Stimulated activated CD4-positive, alpha-beta T cell treated with anti-CD3 and anti-CD28 coated beads, Interleukin-12 subunit alpha, Interleukin-12 subunit beta, amount 100 ng/mL, for 24 hours (primary cell): ENCODE measurements around the gene NLGN4X.

Source experiments
- DNase-seq, 2 experiments: peaks; one replicate each; pipeline ENCODE4 v3.0.0-alpha.2; 2020; ENCODE audit warnings: low read depth in 2 of 2

Gene NLGN4X

DNA sequence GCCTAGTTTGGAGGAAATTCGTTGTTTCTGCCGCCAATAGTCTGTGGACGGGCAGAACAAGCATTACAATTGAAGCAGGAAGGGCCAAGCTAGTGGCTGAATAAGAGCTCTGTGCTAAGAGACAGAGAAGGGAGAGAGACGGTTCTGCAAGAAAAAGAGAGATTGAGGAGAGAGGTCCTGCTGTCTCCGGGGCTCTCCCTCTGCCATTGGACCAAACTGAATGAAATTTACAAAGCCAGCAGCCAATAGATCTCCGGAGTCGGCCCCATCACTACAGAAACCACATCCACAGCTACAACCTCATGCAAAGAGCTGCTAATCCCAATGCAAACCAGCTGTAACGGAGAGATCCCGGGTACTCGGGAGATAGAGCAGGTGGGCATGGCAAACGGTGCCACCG lies at the start of gene NLGN4X:
Gene NLGN4X, minus strand, starts transcription at position 148 of the 400 bp plus-strand sequence. CDS start 77,401 bp downstream, outside the sequence.
- DNase-seq, result no peak

DNA sequence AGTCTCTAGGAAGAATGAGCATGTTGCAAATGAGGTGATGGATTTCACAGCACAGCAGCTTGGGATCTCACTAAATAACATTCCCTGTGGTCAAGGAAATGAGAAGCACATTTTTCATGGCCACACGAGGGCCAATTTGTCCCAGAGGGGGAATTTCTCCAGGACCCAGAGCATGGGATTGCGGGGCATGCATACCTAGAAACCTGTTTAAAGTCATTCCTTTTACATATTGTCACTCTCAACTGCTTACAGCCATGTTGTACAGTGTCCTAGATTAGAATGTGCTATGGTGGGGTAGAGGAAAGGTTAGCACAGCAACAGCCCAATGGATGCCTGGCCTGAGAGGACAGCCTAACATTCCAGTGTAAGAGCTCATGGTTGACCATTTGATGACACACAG lies 37.4 kb upstream of the NLGN4X start:
- DNase-seq, result no peak

DNA sequence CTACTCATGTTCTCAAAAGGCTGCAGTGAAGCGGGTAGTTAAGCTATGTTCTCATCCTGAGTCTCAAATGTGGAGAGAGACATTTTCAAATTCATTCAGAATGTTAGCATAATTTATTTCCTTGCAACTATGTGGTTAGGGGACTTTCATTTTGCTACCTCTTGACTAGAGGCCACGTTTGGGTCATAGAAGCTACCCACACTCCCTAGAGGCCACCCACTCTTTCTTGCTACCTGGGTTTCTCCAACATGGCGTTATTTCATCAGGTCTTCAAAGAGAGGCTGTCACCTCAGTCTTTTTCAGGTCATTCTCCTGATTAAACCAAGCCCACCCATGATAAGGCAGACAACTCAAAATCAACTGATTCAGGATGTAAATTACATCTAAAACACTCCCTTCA lies 34.3 kb upstream of the NLGN4X start:
- no peak for DNase-seq

DNA sequence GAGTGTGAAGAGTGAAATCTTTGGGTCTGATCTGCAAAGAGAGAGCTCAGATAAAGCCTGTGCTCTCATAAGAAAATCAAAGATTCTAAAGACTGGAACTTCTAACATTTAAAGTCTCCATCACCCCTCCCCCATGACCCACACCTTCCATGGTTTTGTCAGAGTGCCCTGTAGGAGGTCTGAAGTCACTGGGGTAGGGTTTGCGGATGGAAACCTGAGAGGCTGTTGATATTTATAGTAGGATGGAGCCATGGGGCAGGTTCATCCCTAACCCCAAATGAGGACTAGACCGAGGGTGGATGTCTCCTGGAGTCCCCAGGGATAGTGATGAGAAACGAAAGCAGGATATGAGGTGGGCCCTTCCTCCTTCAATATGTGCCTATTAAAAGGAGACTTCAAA lies 28.4 kb upstream of the NLGN4X start:
- no peak for DNase-seq

DNA sequence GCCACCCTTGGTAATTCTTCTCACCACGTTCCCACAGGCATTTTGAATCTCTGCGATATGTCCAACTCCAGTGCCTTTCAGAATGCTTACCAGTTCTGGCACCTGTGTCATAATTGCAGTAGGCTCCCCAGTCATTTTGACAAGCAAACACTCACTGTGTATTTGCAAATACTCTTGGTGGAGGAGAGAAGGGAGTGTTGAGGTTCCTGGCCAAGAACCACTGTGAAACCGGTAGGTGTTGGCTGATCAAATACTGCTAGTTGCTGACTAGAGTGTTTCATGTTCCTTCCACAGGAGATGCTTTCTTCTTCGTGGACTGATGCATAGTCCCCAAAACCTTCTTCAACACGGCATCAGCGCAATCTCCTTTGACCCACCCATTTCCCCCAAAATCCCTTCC lies 16.0 kb upstream of the NLGN4X start:
- DNase-seq, result no peak

DNA sequence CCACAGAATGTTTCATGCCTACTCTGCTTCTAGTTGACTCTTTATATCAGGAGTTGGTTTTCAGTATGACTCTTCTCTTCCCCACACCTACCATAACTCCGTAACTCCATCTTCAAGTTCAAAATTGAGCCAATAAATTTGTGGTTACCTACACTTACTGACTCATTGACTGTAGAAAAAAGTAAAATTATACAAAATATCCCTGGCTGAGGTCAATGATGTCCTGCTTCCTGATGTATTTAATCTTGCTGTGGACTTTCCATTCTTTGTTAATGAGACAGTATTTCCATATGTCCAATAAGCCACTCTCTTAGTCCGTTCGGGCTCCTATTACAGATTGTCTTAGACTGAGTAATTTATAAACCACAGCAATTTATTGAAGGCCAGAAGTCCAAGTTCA lies 9.9 kb upstream of the NLGN4X start:
- DNase-seq, result no peak

DNA sequence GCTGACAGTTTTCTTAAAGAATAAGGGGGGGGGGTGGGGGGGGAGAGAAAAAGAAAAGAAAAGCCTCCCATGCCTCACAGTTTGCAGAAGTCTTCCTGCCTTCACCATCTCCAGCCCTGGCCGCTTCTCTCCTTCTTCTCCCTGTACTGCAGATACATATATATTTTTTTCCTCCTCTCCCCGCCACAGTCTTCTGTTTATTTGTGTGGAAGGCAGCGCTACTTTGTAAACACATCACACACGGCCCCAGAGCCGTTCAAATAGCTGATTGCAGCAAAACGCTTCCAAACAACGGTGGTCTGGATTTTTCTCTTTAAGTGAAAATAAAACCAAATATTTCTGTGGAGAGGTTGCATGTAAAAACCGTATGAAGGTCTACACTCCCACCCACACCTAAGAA lies 732 bp downstream of the NLGN4X start:
- no peak for DNase-seq

DNA sequence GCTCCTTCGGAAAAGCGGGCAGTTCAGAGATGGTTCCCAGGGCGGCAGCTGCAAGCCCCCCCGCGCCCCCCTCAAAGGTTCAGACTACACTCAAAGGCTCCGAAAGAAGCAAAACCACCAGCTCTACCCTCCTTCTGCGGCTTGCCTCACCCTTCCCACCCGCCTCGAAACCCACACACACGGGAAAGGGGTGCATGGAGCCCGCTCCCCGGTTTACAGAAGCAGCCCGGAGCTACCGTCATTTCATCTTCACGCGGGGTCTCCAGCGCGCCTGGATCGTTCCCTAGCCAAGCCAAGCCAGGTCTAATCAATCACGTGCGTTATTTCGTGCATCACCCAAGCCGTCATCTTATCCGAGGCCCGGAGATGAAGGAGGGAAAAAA lies 1.2 kb downstream of the NLGN4X start:
- DNase-seq, result no peak

DNA sequence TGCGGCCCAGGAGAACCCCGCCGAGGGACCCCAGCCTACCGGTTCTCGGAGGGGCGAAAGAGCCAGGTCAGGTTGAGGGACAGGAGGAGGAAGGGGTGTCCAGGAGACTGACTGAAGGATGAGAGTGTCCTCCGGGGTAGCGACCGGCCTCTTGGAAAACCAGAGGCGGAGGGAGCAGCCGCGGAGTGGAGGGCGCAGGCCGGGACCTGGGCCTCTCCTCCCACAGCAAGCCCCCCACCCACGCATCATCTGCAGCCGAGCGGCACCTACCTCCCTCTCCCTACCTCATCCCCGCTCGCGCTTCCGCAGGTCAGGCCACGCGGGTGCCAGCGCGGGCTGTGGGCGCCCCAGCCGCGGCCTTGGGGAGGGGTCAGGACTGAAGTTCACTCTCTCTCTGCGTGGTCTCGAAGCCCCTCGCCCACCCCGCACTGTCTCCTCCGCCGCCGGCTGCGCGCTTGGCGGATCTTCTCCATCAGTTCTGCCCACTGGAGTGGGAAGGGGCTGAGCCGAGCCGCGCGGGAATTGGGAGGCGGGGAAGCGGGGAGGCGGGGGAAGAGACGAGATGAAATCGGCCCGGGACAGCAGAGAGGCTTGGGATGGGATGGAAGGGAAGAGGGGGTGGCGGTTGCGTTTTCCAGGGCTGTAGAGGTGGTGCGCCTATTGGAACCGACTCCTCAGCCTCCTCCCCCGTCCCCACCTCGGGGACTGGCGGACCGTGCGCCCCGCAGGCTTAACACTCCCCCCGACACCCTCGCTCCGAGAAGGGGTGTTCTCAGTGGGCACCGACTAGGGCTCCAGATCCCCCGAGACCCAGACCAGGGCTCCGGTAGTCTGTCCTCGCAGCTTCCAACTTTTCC lies 1.8 kb downstream of the NLGN4X start:
- DNase-seq, result no peak

DNA sequence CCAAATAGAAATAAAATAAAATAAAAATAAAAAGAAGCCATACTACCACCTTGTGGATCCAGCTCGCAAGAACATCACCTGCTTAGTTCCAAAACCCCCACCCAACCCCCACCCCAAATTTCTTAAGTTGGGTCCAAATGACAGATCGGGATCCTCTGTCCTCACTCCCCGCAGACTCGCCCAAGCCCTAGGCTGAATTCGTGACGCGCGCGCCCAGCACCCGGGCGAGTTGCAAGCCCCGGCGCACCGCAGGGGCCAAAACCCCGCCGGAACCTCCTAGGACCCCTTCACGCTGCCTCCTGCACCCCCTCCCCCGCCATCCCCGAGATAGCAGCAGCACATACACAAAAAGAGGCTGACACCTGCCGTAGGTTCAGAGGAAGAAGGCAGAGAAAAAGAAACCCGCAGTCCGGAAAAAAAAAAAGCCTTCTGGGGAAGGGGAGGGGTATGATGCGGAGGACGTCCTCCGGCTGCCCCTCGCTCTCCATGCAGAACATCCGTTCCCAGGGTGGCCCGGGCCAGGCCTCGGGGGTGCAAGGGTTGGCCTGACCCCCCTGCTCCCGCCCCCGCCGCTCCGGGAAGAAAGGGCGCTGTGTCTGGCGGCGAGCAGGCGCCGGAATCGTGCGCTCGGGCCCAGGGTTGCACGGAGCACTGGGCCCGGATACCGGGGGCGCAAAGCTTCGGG lies 2.6 kb downstream of the NLGN4X start:
- DNase-seq, result no peak

DNA sequence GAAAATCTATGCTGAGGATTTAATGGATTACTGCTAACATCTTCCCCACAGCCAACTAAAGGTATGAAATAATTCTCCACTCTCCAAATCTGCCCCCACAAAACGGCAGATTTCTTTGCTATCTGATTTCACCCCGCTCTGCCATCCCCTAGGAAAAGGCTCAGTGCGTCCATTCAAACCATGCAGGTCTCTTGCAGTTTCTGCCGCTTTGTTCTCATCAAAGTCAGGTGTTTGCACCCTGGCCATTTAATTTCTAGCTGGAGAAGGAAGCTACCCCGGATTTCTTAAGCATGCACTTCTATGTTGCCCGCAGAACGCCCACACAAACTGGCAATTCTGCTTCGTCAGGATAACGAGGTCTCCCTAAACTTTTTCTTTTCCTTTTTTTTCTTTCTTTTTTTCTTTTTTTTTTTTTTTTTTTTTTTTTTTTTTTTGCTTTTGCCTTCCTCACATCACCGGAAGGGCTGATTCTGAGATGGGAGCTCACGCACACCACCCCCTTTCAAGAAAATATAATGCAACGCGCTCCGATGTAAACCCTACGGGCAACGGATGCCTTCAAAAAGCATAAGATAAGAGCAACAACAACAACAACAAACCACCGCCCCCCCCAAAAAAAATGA lies 3.3 kb downstream of the NLGN4X start:
- no peak for DNase-seq

DNA sequence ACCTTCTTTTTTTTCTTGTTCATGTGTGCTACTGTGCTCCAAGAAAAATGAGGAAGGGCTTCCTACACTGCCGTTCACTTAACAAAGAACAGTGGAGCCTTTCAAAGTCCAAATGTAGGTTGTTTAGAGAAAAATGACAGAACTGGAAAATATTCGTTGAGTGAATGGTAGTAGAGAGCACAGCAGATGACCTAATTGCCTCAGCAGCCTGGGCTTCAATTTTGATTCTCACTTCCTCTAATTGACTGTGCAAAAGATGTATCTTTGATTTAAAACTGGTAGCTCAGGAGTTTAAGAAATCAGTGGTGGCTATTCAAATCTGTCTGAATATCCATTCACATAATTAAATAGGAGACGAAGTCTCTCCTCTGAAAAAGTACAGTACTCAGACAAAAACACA lies 5.2 kb downstream of the NLGN4X start:
- no peak for DNase-seq

DNA sequence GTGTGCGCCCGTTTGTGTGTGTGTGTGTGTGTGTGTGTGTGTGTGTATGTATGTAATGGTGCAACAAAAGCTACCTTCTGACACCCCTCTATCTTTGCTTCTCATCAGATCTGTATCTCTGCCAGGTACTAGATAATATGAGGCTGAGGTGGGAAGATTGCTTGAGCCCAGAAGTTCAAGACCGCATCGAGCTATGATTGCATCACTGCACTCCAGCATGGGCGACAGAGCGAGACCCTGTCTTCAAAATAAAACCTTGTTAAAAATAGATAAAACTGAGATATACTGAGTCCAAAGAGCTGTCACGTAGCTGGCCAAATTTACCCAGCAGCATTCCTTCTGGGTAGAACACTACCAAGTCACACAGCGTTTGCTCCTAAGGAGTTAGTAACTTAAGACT lies 18.4 kb downstream of the NLGN4X start:
- no peak for DNase-seq

DNA sequence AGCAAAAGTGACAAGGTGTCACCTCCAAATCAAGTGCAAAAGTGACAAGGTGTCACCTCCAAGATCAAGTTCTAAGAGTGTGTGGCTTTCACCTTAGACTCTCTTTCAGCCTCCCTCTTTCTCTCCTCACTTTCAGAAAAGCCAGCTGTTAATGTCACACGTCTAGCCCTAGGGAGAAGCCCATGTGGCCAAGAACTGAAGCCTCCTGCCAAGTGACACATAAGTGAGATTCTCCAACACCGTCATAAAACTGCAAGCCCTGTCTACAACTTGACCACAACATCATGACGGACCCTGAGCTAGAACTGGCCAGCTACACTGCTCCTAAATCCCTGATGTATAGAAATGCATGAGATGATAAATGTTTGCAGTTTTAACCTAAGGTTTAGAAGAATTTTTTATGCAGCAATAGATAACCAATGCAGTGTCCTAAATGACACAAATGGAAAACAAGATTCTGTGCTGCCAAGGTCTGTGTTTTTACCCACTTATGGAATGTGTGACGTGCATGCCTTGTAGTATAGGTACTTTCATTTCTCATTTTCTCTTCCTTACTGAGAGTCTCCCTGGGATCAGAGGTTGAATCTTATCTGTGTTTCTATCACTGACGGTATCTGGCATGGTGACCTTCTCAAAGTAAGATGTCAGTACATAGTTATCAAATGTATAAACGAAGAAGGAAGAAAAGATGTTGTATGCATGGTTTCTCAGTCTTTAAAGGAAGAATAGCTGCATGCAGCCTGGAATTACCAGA lies 25.0 kb downstream of the NLGN4X start:
- no peak for DNase-seq

DNA sequence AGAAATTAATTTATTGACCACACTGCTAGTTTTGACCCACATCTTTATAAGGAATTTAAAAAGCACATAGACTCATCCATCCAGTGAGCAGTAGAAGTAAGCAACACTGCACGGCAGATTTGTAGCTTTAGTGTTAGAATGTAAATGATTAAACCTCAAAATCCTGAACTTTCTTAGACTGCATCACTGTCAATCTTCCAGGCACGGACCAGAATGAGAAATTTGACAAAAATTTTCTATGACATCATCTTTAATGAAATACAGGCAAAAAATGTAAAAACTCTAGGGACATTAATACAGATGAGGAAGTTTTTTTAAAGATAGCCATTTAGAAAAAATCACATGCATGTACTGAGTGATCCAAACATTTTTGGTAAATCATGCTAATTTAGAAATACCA lies 29.2 kb downstream of the NLGN4X start:
- DNase-seq, result no peak

DNA sequence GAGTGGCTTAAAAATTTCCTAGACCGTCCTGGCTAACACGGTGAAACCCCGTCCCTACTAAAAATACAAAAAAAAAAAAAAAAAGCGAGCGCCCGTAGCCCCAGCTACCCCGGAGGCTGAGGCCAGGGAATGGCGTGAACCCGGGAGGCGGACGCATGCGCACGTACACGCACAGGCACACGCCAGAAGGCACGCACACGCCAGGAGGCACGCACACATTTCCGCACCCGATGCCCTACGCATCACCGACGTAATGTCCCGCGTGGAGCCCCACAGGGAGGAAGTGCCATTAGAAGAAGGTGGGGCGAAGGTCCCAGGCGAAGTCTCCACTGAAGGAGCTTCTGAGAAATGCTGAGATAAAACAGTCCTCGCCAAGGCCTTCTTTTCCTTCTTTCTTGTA lies 41.4 kb downstream of the NLGN4X start:
- DNase-seq, result no peak

DNA sequence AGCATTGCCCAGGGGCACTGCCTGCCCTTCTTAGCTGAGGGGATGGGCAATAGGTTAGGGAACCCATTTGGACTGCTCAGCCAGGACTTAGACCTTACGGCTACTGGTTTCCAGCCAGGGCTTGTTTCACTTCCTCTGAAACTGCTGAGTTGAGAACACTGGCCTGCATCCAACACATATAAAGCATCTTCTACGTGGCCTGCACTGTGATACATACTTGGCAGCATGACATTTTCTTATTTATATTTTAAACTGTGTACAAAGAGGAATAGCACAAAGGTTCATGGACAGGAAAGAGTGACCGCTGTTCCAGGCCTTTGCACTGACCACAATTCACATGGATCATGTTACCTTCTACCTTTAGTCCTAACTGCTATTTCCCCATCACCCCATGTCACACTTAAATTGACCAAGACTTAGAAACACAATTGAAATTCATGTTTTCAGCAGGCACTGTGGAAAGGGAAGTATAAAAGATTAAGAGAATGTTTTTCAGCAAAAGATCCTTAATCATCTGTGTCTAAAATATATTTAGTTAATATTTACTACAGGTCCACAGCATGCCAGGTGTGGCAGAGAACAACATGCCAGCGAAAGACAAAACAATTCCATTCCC lies 43.7 kb downstream of the NLGN4X start:
- no peak for DNase-seq

DNA sequence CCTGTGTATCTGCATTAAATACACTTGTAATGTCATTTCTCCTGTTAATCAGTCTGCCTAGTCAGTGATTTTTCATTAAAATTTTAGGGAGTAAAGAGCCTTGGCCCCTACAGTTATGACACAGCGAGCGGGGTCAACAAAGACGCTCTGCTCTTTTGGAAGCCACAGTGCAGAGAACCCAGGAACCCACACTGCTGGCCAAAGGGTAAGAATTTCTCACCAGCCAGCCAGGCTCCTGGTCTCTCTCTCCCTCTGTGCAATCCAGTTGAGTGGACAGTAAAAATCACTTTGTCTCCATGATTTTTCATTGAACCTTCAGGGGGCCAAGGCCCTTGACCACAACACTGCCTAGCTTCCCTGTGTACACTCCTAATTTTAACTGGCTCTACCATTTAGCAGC lies 52.8 kb downstream of the NLGN4X start:
- DNase-seq, result no peak

DNA sequence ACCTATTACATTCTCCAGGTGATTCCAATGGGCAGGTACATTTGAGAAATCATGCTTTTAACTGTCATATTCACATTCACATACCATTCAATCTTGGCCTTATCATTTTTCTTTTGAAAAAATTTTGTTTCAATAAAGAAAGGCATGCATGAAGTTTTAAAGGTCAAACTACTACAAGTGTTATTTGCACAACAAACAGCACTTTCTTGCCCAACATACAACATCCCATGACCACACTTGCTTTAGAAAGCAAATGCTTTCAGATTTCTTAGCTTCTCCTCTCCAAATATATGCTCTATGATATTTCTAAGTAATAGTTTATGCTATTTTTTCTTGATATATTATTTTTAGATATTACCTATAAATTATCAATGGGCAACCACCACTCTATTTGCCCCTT lies 58.2 kb downstream of the NLGN4X start:
- DNase-seq, result no peak

DNA sequence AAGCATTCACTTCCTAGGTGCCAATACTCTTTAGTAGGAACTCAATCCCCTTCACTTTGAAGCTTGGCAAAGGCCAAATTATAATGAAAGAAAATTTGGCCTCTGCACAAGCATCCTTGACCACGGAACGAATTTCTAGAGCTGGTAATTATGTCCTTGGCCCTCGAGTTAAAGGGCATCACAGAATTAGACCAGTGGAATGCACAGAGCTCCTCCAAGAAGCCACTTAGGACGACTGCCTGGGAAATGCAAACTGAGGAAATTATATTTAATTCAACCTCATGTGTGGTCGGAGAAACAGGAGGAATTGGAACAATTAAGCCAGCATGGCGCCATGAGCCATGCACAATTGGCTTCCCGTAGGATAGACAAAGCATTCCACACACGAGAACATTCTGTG lies 59.3 kb downstream of the NLGN4X start:
- no peak for DNase-seq

DNA sequence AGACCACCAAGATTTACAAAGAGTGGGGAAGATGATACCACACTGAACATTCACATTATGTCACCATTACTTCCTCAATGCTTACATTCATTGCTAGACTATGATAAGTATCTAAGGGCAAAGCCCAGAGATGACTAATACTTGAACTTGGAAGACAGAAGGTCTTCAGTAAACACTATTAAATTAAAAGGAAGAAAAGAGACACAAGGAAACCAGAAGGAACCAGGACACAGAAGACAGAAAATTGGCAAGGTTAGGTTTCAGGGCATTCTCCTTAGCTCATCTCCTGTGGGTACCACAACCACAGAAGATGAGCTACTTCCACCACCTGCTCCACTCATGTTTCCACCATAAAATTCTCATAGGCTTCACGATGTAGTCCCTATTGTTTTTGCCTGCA lies 64.9 kb downstream of the NLGN4X start:
- no peak for DNase-seq

DNA sequence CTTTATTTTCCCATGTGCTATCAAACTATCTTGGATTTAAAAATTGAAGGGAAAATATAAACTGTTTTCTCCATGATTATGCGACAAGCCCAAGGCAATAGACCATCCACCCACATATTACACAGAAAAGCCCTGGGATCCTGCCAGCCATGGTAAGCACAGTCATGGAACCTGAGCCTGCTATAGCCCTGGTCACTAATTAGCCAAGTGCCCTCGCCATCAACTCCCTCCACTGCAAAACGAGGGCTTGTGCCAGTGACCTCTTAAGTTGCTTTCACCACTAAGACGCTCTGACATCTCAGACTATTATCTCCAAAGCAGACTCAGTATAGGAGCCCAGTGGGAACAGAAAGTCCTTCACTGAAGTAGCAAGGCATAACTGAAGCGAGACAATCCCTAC lies 69.2 kb downstream of the NLGN4X start:
- DNase-seq, result no peak
